Embryonic facial prominence (tissue), 1 donor: ENCODE results near the gene TLR9.

Source experiments
- DNase-seq: peaks from one replicate; pipeline ENCODE4 v3.0.0-alpha.2; 2016; ENCODE audit errors: extremely low spot score

Gene TLR9

GRCh38 chr3:52247409-52248164 is 22.1 kb upstream of the TLR9 start:
- no peak for DNase-seq

DNA sequence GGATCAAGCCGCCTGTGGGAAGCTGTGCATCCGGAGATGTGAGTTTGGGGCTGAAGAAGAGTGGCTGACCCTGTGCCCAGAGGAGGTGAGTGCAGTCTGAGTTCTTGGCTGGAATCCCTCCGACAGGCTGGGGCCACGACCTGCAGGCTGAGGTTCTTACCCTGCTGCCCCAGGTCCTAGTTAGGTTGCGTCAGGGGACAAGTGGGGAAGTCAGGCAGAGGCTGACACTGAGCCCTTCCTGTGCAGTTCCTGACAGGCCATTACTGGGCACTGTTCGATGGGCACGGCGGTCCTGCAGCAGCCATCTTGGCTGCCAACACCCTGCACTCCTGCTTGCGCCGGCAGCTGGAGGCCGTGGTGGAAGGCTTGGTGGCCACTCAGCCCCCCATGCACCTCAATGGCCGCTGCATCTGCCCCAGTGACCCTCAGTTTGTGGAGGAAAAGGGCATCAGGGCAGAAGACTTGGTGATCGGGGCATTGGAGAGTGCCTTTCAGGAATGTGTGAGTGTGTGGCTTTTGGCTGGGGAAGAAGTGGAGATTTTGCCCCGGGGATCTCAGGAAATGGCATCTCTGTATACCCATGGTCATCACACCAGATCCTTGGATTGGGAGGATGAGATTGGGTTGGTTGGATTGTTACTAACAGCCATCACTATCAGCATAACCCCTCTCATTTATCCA is 21.4 kb upstream of the TLR9 start:
- DNase-seq: no peak

GRCh38 chr3:52246264-52246620 is 20.8 kb upstream of the TLR9 start:
- DNase-seq: no peak

- peak; percentile 18 for DNase-seq
Measured at GRCh38 chr3:52245322-52246263, 20.1 kb upstream of the TLR9 start, which contains the start of gene PPM1M. Gene PPM1M (plus strand): TSS chr3:52245759. CDS start chr3:52245825, 66 bp downstream.

GRCh38 chr3:52243791-52244628 is 18.6 kb upstream of the TLR9 start:
- DNase-seq: no peak

GRCh38 chr3:52242039-52242438 is 16.6 kb upstream of the TLR9 start:
- no peak for DNase-seq

- no peak for DNase-seq
Measured at GRCh38 chr3:52240886-52241370, 15.5 kb upstream of the TLR9 start.

DNA sequence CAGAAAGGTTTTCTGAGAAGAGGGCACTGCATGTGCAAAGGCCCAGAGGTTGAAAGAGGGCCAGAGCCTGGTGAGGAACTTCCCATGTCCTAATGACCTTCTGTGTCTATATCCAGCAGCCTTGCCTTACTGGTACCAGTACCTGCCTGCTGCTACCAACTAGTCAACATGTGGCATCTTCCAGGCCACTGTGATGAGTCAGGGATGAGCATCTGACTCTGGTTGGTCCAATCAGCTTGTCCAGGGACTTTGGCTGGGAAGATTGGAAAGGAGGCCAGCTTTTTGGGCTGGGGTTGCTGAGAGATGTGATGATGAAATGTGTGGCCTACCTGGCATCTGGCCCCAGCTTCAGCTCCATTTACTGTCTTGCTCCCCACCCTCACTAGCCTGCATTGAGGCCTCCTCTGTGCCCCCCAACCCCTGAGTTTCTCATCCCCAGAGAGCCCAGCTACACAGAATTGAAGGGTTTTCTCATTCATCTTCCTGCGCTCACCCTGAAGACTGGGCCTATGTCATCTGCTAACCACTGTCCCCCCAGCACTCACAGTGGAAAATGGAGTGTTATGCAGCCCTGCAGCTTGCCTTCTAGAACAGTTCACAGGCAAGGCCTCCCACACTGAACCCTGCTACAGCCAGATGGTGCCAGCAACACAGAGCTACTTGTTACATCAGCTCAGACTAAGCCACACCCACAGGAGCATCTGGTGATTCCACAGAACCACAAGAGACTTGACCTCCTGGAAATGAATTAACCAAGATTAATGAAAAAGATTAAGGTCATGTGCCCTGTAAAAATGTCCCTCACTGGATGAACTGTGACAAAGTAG is 14.8 kb upstream of the TLR9 start:
- DNase-seq: no peak

GRCh38 chr3:52238761-52239701 is 13.6 kb upstream of the TLR9 start, which contains the start of gene TWF2:
Gene TWF2 (minus strand): TSS chr3:52239158. CDS start chr3:52239016, 142 bp downstream.
- peak; percentile 61 for DNase-seq

DNA sequence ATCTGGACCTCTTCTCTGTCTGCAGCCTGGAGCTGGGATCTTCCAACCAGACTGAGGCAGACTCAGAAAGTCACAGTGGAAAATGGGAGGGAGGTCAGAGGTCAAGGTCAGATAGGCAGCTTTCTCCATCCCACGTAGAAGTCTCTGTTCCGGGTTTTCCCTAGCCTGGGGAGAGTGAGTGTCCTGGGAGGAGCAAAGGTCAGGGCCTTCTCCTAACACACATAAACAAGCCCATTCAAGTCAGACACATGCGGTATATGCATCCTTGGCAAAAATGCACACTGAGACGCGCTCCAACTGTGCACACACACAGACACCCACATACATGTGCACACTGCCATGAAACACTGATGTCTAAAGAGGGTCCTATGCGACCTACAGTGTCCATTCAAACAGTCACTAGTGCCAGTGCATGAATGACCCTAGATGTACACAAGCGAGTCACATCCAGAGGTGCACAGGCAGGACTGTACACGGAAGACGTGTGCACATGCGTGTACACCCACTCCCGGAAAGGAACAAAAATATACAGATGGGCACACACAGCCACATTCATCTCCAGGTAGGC is 12.8 kb upstream of the TLR9 start:
- DNase-seq: no peak

- DNase-seq: no peak
Measured at GRCh38 chr3:52237657-52238172, 12.3 kb upstream of the TLR9 start.

DNA sequence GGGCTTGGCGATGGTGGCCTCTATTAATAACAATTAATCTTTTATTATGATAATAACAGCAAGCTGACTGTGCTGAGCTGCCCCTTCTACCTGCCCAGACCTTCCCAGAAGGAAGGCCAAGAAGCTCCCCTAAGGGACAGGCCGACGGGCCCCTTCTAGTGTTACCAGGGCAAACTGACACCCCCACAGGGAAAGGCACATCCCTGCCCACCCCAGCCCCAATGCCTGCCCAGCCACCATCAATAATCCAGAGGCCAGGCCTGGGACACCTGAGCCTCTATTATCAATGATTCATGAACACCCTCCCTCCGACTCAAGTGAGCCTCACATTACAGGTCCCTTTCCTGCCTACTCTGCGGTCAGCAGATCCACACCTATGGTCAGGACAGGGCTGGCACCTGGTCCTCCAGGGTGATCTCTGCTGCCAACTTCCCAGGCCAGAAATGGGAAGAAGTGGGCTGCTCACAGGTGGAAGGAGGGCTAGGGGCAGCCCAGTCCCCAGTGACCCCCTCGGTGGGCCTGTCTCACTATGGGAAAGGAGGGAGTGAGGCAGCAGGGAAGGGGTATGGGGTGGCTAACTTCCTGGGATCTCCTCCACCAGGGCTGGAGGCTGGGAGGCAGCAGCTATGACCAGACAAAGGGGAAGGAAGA is 11.7 kb upstream of the TLR9 start:
- no peak for DNase-seq

DNA sequence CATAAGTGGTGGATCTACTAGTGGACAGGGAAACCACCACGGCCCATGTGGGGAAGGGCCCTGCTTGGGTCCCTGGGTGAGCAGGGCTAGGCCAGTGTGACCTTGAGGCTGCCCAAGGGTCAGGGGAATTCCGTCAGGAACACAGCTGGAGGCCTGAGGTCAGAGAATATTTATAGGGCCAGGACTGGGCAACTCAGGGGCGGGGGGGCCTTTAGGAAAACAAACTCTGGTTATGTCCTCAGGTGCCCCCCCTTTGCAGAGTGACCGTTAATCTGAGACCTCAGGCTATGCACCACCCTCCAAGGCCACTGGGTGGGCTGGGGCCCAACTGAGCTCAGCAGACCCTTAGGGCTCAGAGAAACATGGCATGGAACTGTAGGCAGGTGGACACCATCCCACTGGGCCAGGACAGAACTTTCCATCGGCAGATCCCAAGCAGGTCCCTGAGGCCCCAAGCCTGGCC is 11.0 kb upstream of the TLR9 start:
- no peak for DNase-seq

- no peak for DNase-seq
Measured at GRCh38 chr3:52234516-52235447, 9.3 kb upstream of the TLR9 start.

- no peak for DNase-seq
Measured at GRCh38 chr3:52233968-52234367, 8.5 kb upstream of the TLR9 start.

GRCh38 chr3:52233108-52233591 is 7.7 kb upstream of the TLR9 start:
- no peak for DNase-seq
